22Rv1 (cell line): Measurements from ENCODE around the gene ZNF444.

ENCODE experiments used
- H3K27ac ChIP-seq: fragments of 450-650 bp; 2 replicates; pipeline ENCODE4 v1.5.1; 2017
- ZFX ChIP-seq: fragments of 450-650 bp; IDR thresholded peaks from 2 replicates; pipeline ENCODE4 v1.6.1; 2017; ENCODE audit warnings: antibody characterized with exemption, borderline replicate concordance
- TF ChIP-seq, protein P1 (sequence below): fragments of 450-650 bp; IDR thresholded peaks from 2 replicates; pipeline ENCODE4 v1.5.1; 2017; ENCODE audit warnings: mild to moderate bottlenecking

The ZNF444 gene

DNA sequence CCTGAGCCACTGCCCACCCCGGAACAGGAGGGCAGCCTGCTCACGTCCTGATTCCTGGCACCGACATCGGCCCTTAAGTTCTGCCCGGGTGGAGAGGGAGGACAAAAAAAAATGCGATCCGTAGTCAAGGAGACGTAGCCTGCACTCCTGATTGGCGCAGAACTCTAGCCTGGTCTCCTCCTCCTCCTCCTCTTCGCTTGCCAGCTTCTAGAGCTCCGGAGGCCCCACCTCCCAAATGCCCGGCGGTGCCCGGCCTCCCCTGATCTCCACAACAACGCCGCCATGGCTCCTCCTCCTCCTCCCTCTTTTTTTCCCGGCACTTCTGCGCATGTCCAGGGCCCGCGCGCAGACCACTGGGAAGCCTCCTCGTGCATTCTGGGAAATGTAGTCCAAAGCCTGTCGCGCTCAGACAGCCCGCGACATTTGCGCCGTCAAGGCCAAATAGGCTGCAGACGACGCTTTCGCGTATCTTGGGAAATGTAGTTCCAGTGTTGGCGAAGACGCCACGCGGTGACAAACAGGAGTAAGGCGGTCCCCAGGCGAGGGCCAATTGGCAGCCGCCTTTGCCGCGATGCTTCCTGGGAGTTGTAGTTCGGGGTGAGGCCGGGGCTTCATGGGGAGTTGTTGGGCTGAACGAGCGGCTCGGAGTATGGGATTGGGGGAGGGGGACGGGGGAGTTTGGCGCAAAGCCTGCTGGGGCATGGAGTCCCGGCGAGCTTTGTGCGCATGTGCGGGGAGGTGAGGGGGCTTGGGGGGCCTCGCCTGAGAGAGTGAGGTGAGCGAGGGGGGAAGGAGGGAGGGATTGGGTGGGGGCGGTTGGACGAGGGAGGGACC lies at the start of gene ZNF444:
TSS of gene ZNF444 (plus strand) at position 705 of the 834 bp plus-strand sequence. CDS start 5,625 bp downstream, outside the sequence.
- peak within 1 kb of the TSS; percentile 98 for H3K27ac ChIP-seq
- no peak for TF ChIP-seq ZFX
- TF ChIP-seq, protein P1, sequence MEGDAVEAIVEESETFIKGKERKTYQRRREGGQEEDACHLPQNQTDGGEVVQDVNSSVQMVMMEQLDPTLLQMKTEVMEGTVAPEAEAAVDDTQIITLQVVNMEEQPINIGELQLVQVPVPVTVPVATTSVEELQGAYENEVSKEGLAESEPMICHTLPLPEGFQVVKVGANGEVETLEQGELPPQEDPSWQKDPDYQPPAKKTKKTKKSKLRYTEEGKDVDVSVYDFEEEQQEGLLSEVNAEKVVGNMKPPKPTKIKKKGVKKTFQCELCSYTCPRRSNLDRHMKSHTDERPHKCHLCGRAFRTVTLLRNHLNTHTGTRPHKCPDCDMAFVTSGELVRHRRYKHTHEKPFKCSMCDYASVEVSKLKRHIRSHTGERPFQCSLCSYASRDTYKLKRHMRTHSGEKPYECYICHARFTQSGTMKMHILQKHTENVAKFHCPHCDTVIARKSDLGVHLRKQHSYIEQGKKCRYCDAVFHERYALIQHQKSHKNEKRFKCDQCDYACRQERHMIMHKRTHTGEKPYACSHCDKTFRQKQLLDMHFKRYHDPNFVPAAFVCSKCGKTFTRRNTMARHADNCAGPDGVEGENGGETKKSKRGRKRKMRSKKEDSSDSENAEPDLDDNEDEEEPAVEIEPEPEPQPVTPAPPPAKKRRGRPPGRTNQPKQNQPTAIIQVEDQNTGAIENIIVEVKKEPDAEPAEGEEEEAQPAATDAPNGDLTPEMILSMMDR = no peak

DNA sequence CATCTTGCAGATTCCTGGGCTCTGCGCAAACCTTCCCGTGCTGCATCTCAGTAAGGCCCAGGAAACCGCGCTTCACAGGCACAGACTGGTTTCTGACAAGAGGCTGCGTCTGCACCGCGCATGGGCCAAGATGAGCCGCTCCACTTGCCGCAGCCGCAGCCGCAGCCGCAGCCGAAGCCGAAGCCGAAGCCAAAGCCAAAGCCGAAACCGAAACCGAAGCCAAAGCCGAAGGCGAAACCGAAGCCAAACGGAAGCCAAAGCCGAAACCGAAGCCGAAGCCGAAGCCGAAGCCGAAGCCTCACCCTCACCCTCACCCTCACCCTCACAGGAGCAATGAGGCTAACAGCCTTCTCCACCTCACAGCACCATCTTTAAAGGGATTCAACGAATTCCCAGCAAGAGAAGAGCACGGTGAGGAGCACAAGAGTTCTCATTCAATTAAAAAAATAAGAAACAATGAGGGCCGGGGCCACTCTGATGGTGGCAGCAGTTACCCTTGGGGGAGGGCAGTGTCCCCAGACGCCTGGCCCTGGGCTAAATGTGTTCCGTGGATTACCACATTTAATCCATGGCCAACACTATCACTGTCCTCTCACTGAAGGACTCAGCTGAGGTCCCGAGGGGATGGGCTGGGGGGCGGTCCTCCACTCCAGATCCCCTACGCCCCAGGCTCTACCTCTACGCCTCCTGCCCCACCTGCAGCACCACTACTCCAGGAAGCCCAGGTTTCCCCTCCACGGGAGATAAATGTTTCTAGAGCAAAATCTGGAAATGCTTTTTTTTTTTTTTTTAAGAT lies 49.1 kb upstream of the ZNF444 start:
- TF ChIP-seq, protein P1 = no peak
- TF ChIP-seq ZFX = no peak
- H3K27ac ChIP-seq = no peak overlapping the region

DNA sequence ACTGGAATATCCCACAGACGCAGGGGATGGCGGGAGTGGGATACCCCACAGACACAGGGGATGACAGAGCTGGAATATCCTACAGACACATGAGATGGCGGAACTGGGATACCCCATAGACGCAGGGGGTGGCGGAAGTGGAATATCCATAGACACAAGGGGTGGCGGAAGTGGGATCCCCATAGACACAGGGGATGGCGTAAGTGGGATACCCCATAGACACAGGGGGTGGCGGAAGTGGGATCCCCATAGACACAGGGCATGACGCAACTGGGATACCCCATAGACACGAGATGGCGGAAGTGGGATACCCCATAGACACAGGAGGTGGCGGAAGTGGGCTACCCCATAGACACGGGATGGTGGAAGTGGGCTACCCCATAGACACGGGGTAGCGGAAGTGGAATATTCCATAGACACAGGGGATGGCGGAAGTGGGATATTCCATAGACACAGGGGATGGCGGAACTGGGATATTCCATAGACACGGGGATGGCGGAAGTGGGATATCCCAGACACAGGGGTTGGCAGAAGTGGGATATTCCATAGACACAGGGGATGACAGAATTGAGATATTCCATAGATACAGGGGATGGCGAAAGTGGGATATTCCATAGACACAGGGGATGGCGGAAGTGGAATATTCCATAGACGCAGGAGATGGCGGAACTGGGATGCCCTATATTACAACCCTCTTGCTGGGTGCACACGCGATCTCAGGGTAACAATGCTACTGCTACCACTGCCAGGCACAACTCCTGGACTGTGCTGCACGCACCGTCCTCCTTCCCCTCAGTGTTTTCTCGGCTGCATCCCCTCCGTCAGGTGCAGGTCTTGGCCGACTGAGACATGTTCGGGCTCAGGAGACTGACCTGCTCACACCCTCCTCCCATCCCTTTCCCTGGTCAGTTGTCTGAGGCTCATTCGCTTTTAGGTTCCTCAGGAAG lies 48.1 kb upstream of the ZNF444 start:
- no peak for TF ChIP-seq ZFX
- TF ChIP-seq, protein P1 = no peak
- H3K27ac ChIP-seq = no peak overlapping the region

- no peak overlapping the region for H3K27ac ChIP-seq
Measured at GRCh38 chr19:56094449-56094848, 46.6 kb upstream of the ZNF444 start.

GRCh38 chr19:56096665-56097064 lies 44.4 kb upstream of the ZNF444 start:
- no peak for TF ChIP-seq ZFX
- TF ChIP-seq, protein P1 = no peak
- H3K27ac ChIP-seq = no peak overlapping the region

More at GRCh38 chr19:56094449-56094848, 46.6 kb upstream of the ZNF444 start:
- TF ChIP-seq ZFX = no peak
- TF ChIP-seq, protein P1 = no peak

DNA sequence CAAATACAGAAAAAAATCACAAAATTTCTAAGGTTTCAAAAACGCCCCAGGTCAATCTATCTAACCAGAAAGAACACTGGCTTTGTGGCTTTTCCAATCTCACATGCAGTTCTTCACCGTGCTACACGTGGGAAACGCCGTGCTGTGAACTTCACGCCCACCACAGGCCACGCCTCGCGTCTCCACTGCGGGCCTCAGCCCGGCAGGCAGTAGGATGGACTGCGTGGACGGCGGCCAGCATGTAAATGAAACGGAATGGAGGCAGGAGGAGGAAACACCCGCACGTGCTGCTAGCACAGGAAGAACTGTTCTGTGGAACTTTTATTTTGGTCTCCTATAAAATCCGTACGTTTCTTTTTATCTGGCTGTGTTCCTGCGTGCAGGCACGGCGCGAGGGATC lies 43.8 kb upstream of the ZNF444 start:
- TF ChIP-seq ZFX = no peak
- TF ChIP-seq, protein P1 = no peak
- no peak overlapping the region for H3K27ac ChIP-seq
